ENCODE data around the gene RHOF. TPM values are rescaled to one million over a fixed set of nuclear protein-coding genes. Genes with fewer than 3 reads are reported as not detected.
A peak's percentile ranks its signal among the peaks of the same experiment; 100 is the strongest.

The RHOF gene
- total RNA-seq, 1 experiment from 2014 or later = 29.1 TPM

- no peak overlapping the region for H2BK12ac ChIP-seq (ENCODE audit: insufficient read length, low read depth, low read length)
- H2BK5ac ChIP-seq (ENCODE audit: insufficient read length, low read length) = no peak overlapping the region
- no peaks in the 10 kb centered on the region for H3K23me2 ChIP-seq (ENCODE audit: insufficient read length, low read depth, low read length, poor library complexity, severe bottlenecking)
- WGBS (ENCODE audit: extremely low coverage, insufficient read length, low lambda C conversion rate) = no CpG with 5 or more reads among the region's 8 CpGs
- H3K36me3 Mint-ChIP-seq (ENCODE audit: insufficient read depth in 1 of 3, low read depth in 3 of 3) = peaks cover 0 to 3% (median 2%) of the 10 kb centered on the region in 3 experiments; a peak in 2 of 7 replicates
- no peak overlapping the region for H4K91ac ChIP-seq (ENCODE audit: insufficient read length, low read depth, low read length)
- no peaks in the 10 kb centered on the region for H3K27me3 ChIP-seq (ENCODE audit: insufficient read depth, low read length)
- DNase-seq = no peak
- H2AK5ac ChIP-seq (ENCODE audit: insufficient read length, low read length) = no peak overlapping the region
- H3K27ac ChIP-seq (ENCODE audit: insufficient read length, low read depth, low read length) = no peak overlapping the region
- TF ChIP-seq CTCF (conservative IDR thresholded peaks at IDR 0.05) = no peak
- H3K79me2 ChIP-seq (ENCODE audit: insufficient read depth, low read length) = peaks cover 3% of the 10 kb centered on the region
- no peak overlapping the region for H2BK15ac ChIP-seq (ENCODE audit: low read depth, low read length)
- no peaks in the 10 kb centered on the region for H3K9me3 Mint-ChIP-seq
- no peak overlapping the region for H3K14ac ChIP-seq (ENCODE audit: insufficient read depth, low read length)
- H3K79me1 ChIP-seq (ENCODE audit: insufficient read depth, low read depth, low read length, poor library complexity, severe bottlenecking) = peaks cover 3% of the 10 kb centered on the region
- H3K27me3 Mint-ChIP-seq (ENCODE audit: low read depth) = no peaks in the 10 kb centered on the region
- H3T11ph ChIP-seq (ENCODE audit: low read length) = no peak overlapping the region
- H3K23ac ChIP-seq (ENCODE audit: insufficient read length, low read depth, low read length) = no peak overlapping the region
- H2BK120ac ChIP-seq (ENCODE audit: low read depth, low read length, poor library complexity, severe bottlenecking) = no peak overlapping the region
- no peak overlapping the region for H4K8ac ChIP-seq (replicated peaks; ENCODE audit: insufficient read length, low read depth, low read length)
- no peak overlapping the region for H3K56ac ChIP-seq (ENCODE audit: insufficient read length, low read depth, low read length)
- H3K27ac Mint-ChIP-seq = peak overlapping the region; percentile 57 to 94 (median 62); a peak in 3 of 7 replicates
- no peak overlapping the region for H3K4me3 Mint-ChIP-seq
- H2BK20ac ChIP-seq (ENCODE audit: low read depth, low read length, poor library complexity, severe bottlenecking) = no peak overlapping the region
- no peak overlapping the region for H3K4ac ChIP-seq (ENCODE audit: low read depth, low read length)
- no peak overlapping the region for H2AFZ ChIP-seq (ENCODE audit: low read length)
- no peak overlapping the region for H4K5ac ChIP-seq (ENCODE audit: insufficient read length, low read depth, low read length)
- H3K9ac ChIP-seq (ENCODE audit: extremely low read depth, insufficient read length, low read length) = no peak overlapping the region
- no peaks in the 10 kb centered on the region for H3K9me3 ChIP-seq (ENCODE audit: control insufficient read depth, low read depth, low read length)
- no peaks in the 10 kb centered on the region for H4K20me1 ChIP-seq (ENCODE audit: control insufficient read depth, insufficient read depth, insufficient read length)
- no peaks in the 10 kb centered on the region for H3K4me1 ChIP-seq (ENCODE audit: insufficient read depth, low read length)
- H3K4me1 Mint-ChIP-seq = peaks cover under 1% of the 10 kb centered on the region in 2 experiments; a peak in 1 of 4 replicates
- no peak overlapping the region for H3K18ac ChIP-seq (ENCODE audit: insufficient read length, low read depth, low read length)
- H3K4me2 ChIP-seq (ENCODE audit: insufficient read depth, insufficient read length, low read length) = no peak overlapping the region
Measured at GRCh38 chr12:121733849-121734248, 59.6 kb downstream of the RHOF start.
